Pancreas (tissue), 10 donors: Measurements from ENCODE around the gene RNASE13. TPM values are rescaled to one million over a fixed set of nuclear protein-coding genes. Genes with fewer than 3 reads are reported as not detected.

Source experiments
- ATAC-seq, 4 donors: fragments of 200-7000 bp; cut with Tn5 transposase; one replicate each; pipeline versions ENCODE4 v1.8.0 to v1.9.1; 2020; ENCODE audit warnings: mild to moderate bottlenecking in 4 of 4, moderate library complexity in 4 of 4
- DNase-seq, 6 donors: peaks; one replicate each; pipeline ENCODE4 v3.0.0-alpha.2; 2020
- FAIRE-seq: peaks from 2 replicates; lab custom pipeline; 2012; peaks lifted over from hg19 to GRCh38; lab: Jason Lieb, UNC
- H3K27ac ChIP-seq, 4 donors: fragments of 200-600 bp; sonication (generic); 1 replicate in 3 of 4; 2 replicates in 1 of 4; pipeline versions ENCODE4 v1.5.0 to v1.8.0; 2020
- H3K27me3 ChIP-seq, 4 donors: fragments of 200-600 bp; one replicate each; pipeline ENCODE4 v1.8.0; 2021
- H3K36me3 ChIP-seq, 3 donors: fragments of 200-600 bp; sonication (generic) in 1 of 3; one replicate each; pipeline versions ENCODE4 v1.5.0 to v1.8.0; 2020 to 2021
- H3K4me1 ChIP-seq, 3 donors: fragments of 200-600 bp; one replicate each; pipeline ENCODE4 v1.8.0; 2021
- H3K4me3 ChIP-seq, 4 donors: fragments of 200-600 bp; sonication (generic) in 2 of 4; one replicate each; pipeline versions ENCODE4 v1.5.0 to v1.8.0; 2020 to 2021
- H3K9me3 ChIP-seq, 4 donors: fragments of 200-600 bp; one replicate each; pipeline ENCODE4 v1.8.0; 2021
- CTCF ChIP-seq, 4 donors: fragments of 200-600 bp; sonication (generic) in 3 of 4; IDR thresholded peaks; one replicate each; pipeline versions ENCODE4 v1.5.0 to v1.8.0; 2021; ENCODE audit warnings: antibody characterized with exemption in 4 of 4
- WGBS, 2 donors: extraction: QIAGEN DNeasy Blood & Tissue Kit; methylation state at CpG; one replicate each; pipeline ENCODE4 v1.1.7; 2013; 5-methylcytosine and 5-hydroxymethylcytosine counted together
- intact Hi-C, 3 donors: fragments of 100-400 bp; cut with DNase I; formaldehyde crosslinking; loops; one replicate each; pipeline versions ENCODE4 v1.11.1 to v1.14.2; 2022
- polyA plus RNA-seq, 2 donors: library from polyadenylated mRNA; stranded (reverse); fragments of 200-250 nt; gene quantifications; one replicate each; pipeline ENCODE4 v1.2.3, GENCODE V29; 2013
- total RNA-seq, 6 donors: library from RNA; stranded (reverse); fragmentation: NEBNext Ultra II Directional in 4 of 6; extraction: Animal tissue kit (Norgen Biotek cat#: 25700) in 4 of 6; gene quantifications; one replicate each; pipeline versions ENCODE4 v1.2.1 to v1.2.4, GENCODE V29; 2021 to 2023
- donor health status: healthy with polysubstance abuse.
- donor health status: DM: no; HTN: no; CAD: no; lungs with moderate emphysema.
- donor health status: DM: no; HTN: no; CAD: no.
- donor health status: control.
- donor health status: control.
- donor health status: Bipolar disorder and iron deficiency.
- donor health status: DM: yes; HTN: yes; CAD: no.
- donor health status: DM: no; HTN: no; CAD: no.
- donor health status: DM: no; HTN: no; CAD: no.
- donor health status: DM: yes; HTN: yes; CAD: no.

Gene RNASE13
- total and polyA plus RNA-seq, 8 donors, result 0.08 to 0.23 (median 0.13) TPM; not detected in 4

- DNase-seq, result no peak
- TF ChIP-seq CTCF (IDR thresholded peaks at IDR 0.05), result no peak
- Histone ChIP-seq H3K4me3 (no peak overlapping the region), H3K27me3 (no peaks in the 10 kb centered on the region), H3K9me3 (no peaks in the 10 kb centered on the region), H3K36me3 (no peaks in the 10 kb centered on the region), H3K27ac (peak overlapping the region in 2 of 4 donors; percentile 30 to 47), H3K4me1 (peaks cover 1 to 51% (median 15%) of the 10 kb centered on the region in 3 donors)
- ATAC-seq, result peak in 3 of 4 donors; percentile 57 to 73 (median 67)
- FAIRE-seq, result no peak
- intact Hi-C loops, result no loop called here
- 16 to 20% methylated on average over 2 of the region's 2 CpGs for WGBS, 2 donors
Observed at GRCh38 chr14:21048638-21049037, 14.0 kb upstream of the RNASE13 start.

GRCh38 chr14:21047378-21047781, 12.8 kb upstream of the RNASE13 start:
- no peak for FAIRE-seq
- no peak for ATAC-seq

GRCh38 chr14:21043974-21044618, 9.5 kb upstream of the RNASE13 start:
- ATAC-seq (peak in 3 of 4 donors; percentile 2 to 30 (median 29)), FAIRE-seq (no peak), DNase-seq (peak in 1 of 6 donors; percentile 56)
- no peak overlapping the region for H3K4me3 ChIP-seq
- H3K36me3 ChIP-seq, result no peaks in the 10 kb centered on the region
- intact Hi-C loops, result no loop called here
- peaks cover 10 to 55% (median 29%) of the 10 kb centered on the region in 3 donors for H3K4me1 ChIP-seq
- no peaks in the 10 kb centered on the region for H3K27me3 ChIP-seq
- 31% methylated on average over 6 of the region's 6 CpGs for WGBS, 2 donors
- no peak for TF ChIP-seq CTCF (IDR thresholded peaks at IDR 0.05)
- no peaks in the 10 kb centered on the region for H3K9me3 ChIP-seq
- peak overlapping the region; percentile 9 to 61 (median 54) for H3K27ac ChIP-seq

More at GRCh38 chr14:21047378-21047781, 12.8 kb upstream of the RNASE13 start:
- Histone ChIP-seq H3K4me1 (peaks cover 10 to 53% (median 19%) of the 10 kb centered on the region in 3 donors), H3K36me3 (no peaks in the 10 kb centered on the region), H3K9me3 (no peaks in the 10 kb centered on the region), H3K27ac (peak overlapping the region; percentile 23 to 47 (median 32)), H3K4me3 (no peak overlapping the region), H3K27me3 (no peaks in the 10 kb centered on the region)
- 53 to 54% methylated on average over 2 of the region's 2 CpGs for WGBS, 2 donors
- intact Hi-C loops, result no loop called here
- TF ChIP-seq CTCF (IDR thresholded peaks at IDR 0.05), result no peak
- no peak for DNase-seq

- FAIRE-seq (no peak), ATAC-seq (peak; percentile 3 to 9 (median 7)), DNase-seq (peak in 1 of 6 donors; percentile 43)
- 16 to 30% methylated on average over 2 of the region's 2 CpGs for WGBS, 2 donors
- no peaks in the 10 kb centered on the region for H3K27me3 ChIP-seq
- peak overlapping the region; percentile 9 to 61 (median 54) for H3K27ac ChIP-seq
- intact Hi-C loops, result no loop called here
- H3K9me3 ChIP-seq, result no peaks in the 10 kb centered on the region
- no peak overlapping the region for H3K4me3 ChIP-seq
- H3K4me1 ChIP-seq, result peaks cover 14 to 48% (median 29%) of the 10 kb centered on the region in 3 donors
- no peak for TF ChIP-seq CTCF (IDR thresholded peaks at IDR 0.05)
- no peaks in the 10 kb centered on the region for H3K36me3 ChIP-seq
Observed at GRCh38 chr14:21043387-21043973, 8.9 kb upstream of the RNASE13 start.
